ENCODE data around the gene SPN. TPM values are rescaled to one million over a fixed set of nuclear protein-coding genes. Genes with fewer than 3 reads are reported as not detected.

The SPN gene
- total RNA-seq, 1 donor from 2014 or later = 10.3 TPM

GRCh38 chr16:29645694-29646187 lies 17.3 kb upstream of the SPN start:
- no peak overlapping the region for H3K27ac ChIP-seq
- no peaks in the 10 kb centered on the region for H3K36me3 ChIP-seq
- no peaks in the 10 kb centered on the region for H3K9me3 ChIP-seq
- intact Hi-C loops (cut with DNase I) = no loop called here
- no peak for TF ChIP-seq CTCF (IDR thresholded peaks at IDR 0.05)
- H3K27me3 ChIP-seq = no peaks in the 10 kb centered on the region
- H3K4me3 ChIP-seq = no peak overlapping the region
- no peak for DNase-seq (ENCODE audit: low spot score in 2 of 2)
- H3K4me1 ChIP-seq = no peaks in the 10 kb centered on the region

- Histone ChIP-seq H3K4me3 (no peak overlapping the region), H3K27ac (no peak overlapping the region), H3K36me3 (no peaks in the 10 kb centered on the region), H3K4me1 (no peaks in the 10 kb centered on the region), H3K27me3 (no peaks in the 10 kb centered on the region), H3K9me3 (no peaks in the 10 kb centered on the region)
- TF ChIP-seq CTCF (IDR thresholded peaks at IDR 0.05) = no peak
- no peak for DNase-seq (ENCODE audit: low spot score in 2 of 2)
- intact Hi-C loops (cut with DNase I) = no loop called here
Observed at GRCh38 chr16:29646947-29647346, 16.1 kb upstream of the SPN start.

- no peak overlapping the region for H3K4me3 ChIP-seq
- no peak overlapping the region for H3K27ac ChIP-seq
- no peaks in the 10 kb centered on the region for H3K36me3 ChIP-seq
- intact Hi-C loops (cut with DNase I) = no loop called here
- no peaks in the 10 kb centered on the region for H3K4me1 ChIP-seq
- no peaks in the 10 kb centered on the region for H3K9me3 ChIP-seq
- DNase-seq (ENCODE audit: low spot score in 2 of 2) = no peak
- H3K27me3 ChIP-seq = no peaks in the 10 kb centered on the region
- no peak for TF ChIP-seq CTCF (IDR thresholded peaks at IDR 0.05)
Observed at GRCh38 chr16:29649588-29650494, 13.2 kb upstream of the SPN start.

GRCh38 chr16:29650771-29651170 lies 12.3 kb upstream of the SPN start:
- Histone ChIP-seq H3K4me1 (no peaks in the 10 kb centered on the region), H3K27me3 (no peaks in the 10 kb centered on the region), H3K4me3 (no peak overlapping the region), H3K27ac (no peak overlapping the region), H3K9me3 (no peaks in the 10 kb centered on the region), H3K36me3 (no peaks in the 10 kb centered on the region)
- intact Hi-C loops (cut with DNase I) = no loop called here
- no peak for TF ChIP-seq CTCF (IDR thresholded peaks at IDR 0.05)
- no peak for DNase-seq (ENCODE audit: low spot score in 2 of 2)

GRCh38 chr16:29651774-29652349 lies 11.2 kb upstream of the SPN start:
- intact Hi-C loops (cut with DNase I) = no loop called here
- Histone ChIP-seq H3K4me3 (no peak overlapping the region), H3K4me1 (no peaks in the 10 kb centered on the region), H3K27ac (no peak overlapping the region), H3K36me3 (no peaks in the 10 kb centered on the region), H3K9me3 (no peaks in the 10 kb centered on the region), H3K27me3 (no peaks in the 10 kb centered on the region)
- no peak for TF ChIP-seq CTCF (IDR thresholded peaks at IDR 0.05)
- no peak for DNase-seq (ENCODE audit: low spot score in 2 of 2)

Measured in ascending aorta (tissue), 2 donors.